HepG2 (cell line): ENCODE measurements around the gene TBCD. TPM values are rescaled to one million over a fixed set of nuclear protein-coding genes. Genes with fewer than 3 reads are reported as not detected.

Experiments used
- ATAC-seq: fragments of 200-7000 bp; cut with Tn5 transposase; 3 replicates; pipeline ENCODE4 v1.9.1; 2020; ENCODE audit warnings: mild to moderate bottlenecking, moderate library complexity
- BruUV-seq: library from RNA; stranded (reverse); fragments of 400-500 nt; replicated peaks from 2 replicates; lab custom pipeline; 2021; lab: Mats Ljungman, UMichigan
- CTCF ChIA-PET: fragments of 300-600 bp; formaldehyde crosslinking; extraction: SDS; loops from one replicate; lab custom pipeline; 2021; ENCODE audit warnings: low total read pairs, inconsistent platforms, low intra/inter-chr PET ratio; lab: Yijun Ruan, JAX
- POLR2A ChIA-PET: fragments of 350-600 bp; sonication (Branson Sonifier 250); formaldehyde crosslinking; loops from one replicate; lab custom pipeline; 2020; ENCODE audit warnings: antibody characterized with exemption, inconsistent platforms; lab: Yijun Ruan, JAX
- DNase-seq: peaks from one replicate; pipeline ENCODE4 v3.0.0-alpha.2; 2015; ENCODE audit warnings: low spot score
- FAIRE-seq: peaks from 3 replicates; lab custom pipeline; 2011; peaks lifted over from hg19 to GRCh38; lab: Jason Lieb, UNC
- H2AFZ ChIP-seq: one replicate; pipeline ENCODE4 v1.6.1; 2011; ENCODE audit warnings: low read length, inconsistent platforms
- H3K27ac ChIP-seq: fragments of 300-600 bp; 3 replicates; pipeline ENCODE4 v1.8.0; 2011; ENCODE audit warnings: mixed run types, mild to moderate bottlenecking, mixed read lengths, low read length, inconsistent platforms; ENCODE audit not compliant: insufficient read depth; ENCODE audit errors: extremely low read length
- H3K27me3 ChIP-seq, 2 experiments: fragments of 200-600 bp in 1 of 2; 2 replicates in 1 of 2; 3 replicates in 1 of 2; pipeline versions ENCODE4 v1.6.0 to v1.8.0; 2011; ENCODE audit warnings: low read length in 2 of 2, mild to moderate bottlenecking in 2 of 2, moderate library complexity in 2 of 2, inconsistent platforms in 1 of 2; ENCODE audit not compliant: insufficient read depth in 2 of 2, control insufficient read depth in 1 of 2
- H3K36me3 ChIP-seq, 2 experiments: fragments of 200-600 bp in 1 of 2; replicated peaks in 1 of 2; 2 replicates in 1 of 2; 3 replicates in 1 of 2; pipeline versions ENCODE4 v1.5.1 to v1.8.0; 2011; ENCODE audit warnings: low read length in 2 of 2, inconsistent platforms in 1 of 2; ENCODE audit not compliant: insufficient read depth in 2 of 2, control insufficient read depth in 1 of 2
- H3K4me1 ChIP-seq: 2 replicates; pipeline ENCODE4 v1.5.1; 2012; ENCODE audit warnings: low read length, inconsistent platforms; ENCODE audit not compliant: insufficient read depth
- H3K4me2 ChIP-seq: 2 replicates; pipeline ENCODE4 v1.6.0; 2011; ENCODE audit warnings: low read depth, low read length, inconsistent platforms
- H3K4me3 ChIP-seq, 3 experiments: fragments of 200-600 bp in 1 of 3; sonication (generic), shearing (Covaris generic) in 1 of 3; replicated peaks in 1 of 3; 2 replicates each; pipeline ENCODE4 v1.5.1; 2011 to 2016; ENCODE audit warnings: low read length in 3 of 3, inconsistent platforms in 2 of 3, low read depth in 2 of 3, mild to moderate bottlenecking in 2 of 3, control low read depth in 1 of 3, mixed read lengths in 1 of 3; ENCODE audit not compliant: insufficient read depth in 1 of 3
- H3K79me2 ChIP-seq: one replicate; pipeline ENCODE4 v1.6.1; 2011; ENCODE audit warnings: low read length, inconsistent platforms; ENCODE audit not compliant: insufficient read depth
- H3K9ac ChIP-seq: 2 replicates; pipeline ENCODE4 v1.6.0; 2011; ENCODE audit warnings: mild to moderate bottlenecking, low read depth, low read length, inconsistent platforms; ENCODE audit not compliant: insufficient read depth
- H3K9me3 ChIP-seq: 2 replicates; pipeline ENCODE4 v1.5.1; 2012; ENCODE audit warnings: mild to moderate bottlenecking, low read length
- H4K20me1 ChIP-seq: 2 replicates; pipeline ENCODE4 v1.6.0; 2011; ENCODE audit warnings: inconsistent platforms, mild to moderate bottlenecking, low read length, moderate library complexity; ENCODE audit not compliant: insufficient read depth
- FOXC1 ChIP-seq: sonication (generic); formaldehyde crosslinking; IDR thresholded peaks from 2 replicates; pipeline ENCODE4 v1.8.0; 2022; ENCODE audit warnings: mild to moderate bottlenecking, missing genetic modification reagents, borderline replicate concordance
- IRF2 ChIP-seq: IDR thresholded peaks from 2 replicates; pipeline ENCODE4 v1.6.1; 2018; ENCODE audit warnings: missing genetic modification reagents, missing compliant biosample characterization
- STAG1 ChIP-seq: sonication (generic); formaldehyde crosslinking; IDR thresholded peaks from 2 replicates; pipeline ENCODE4 v1.4.0; 2020; ENCODE audit warnings: missing genetic modification reagents
- STAT5B ChIP-seq: sonication (generic); formaldehyde crosslinking; IDR thresholded peaks from 2 replicates; pipeline ENCODE4 v1.4.0; 2020; ENCODE audit warnings: missing genetic modification reagents
- THYN1 ChIP-seq: sonication (generic); formaldehyde crosslinking; IDR thresholded peaks from 2 replicates; pipeline ENCODE4 v1.8.1; 2023; ENCODE audit warnings: low read depth, mild to moderate bottlenecking, moderate library complexity, missing genetic modification reagents, borderline replicate concordance
- TRIM24 ChIP-seq: sonication (generic); formaldehyde crosslinking; IDR thresholded peaks from 2 replicates; pipeline ENCODE4 v1.8.0; 2022; ENCODE audit warnings: mild to moderate bottlenecking, missing genetic modification reagents
- ZNF180 ChIP-seq: sonication (generic); formaldehyde crosslinking; IDR thresholded peaks from 2 replicates; pipeline ENCODE4 v1.4.0; 2020; ENCODE audit warnings: low read depth, missing genetic modification reagents, borderline replicate concordance
- WGBS: methylation state at CpG from one replicate; pipeline ENCODE4 v1.1.6; 2017; ENCODE audit warnings: low lambda C conversion rate; 5-methylcytosine and 5-hydroxymethylcytosine counted together
- in situ Hi-C: cut with HindIII; loops from 2 replicates; pipeline ENCODE4 v1.10.0; 2017; ENCODE audit warnings: low pct_unique_long_range_greater_than_20kb; ENCODE audit not compliant: extremely low pct_ligation_motif_present
- intact Hi-C: fragments of 100-400 bp; cut with micrococcal nuclease; formaldehyde crosslinking; loops from one replicate; pipeline ENCODE4 v1.10.0; 2022; ENCODE audit not compliant: unreplicated experiment
- polyA plus RNA-seq, 8 experiments: library from polyadenylated mRNA; depleted of rRNA in 3 of 8; stranded (reverse) in 7 of 8; unstranded in 1 of 8; fragments of >200 nt; fragmentation: Illumina TruSeq in 4 of 8; extraction: Trizol in 4 of 8; gene quantifications; 2 replicates each; pipeline versions ENCODE4 v1.2.1 to v1.2.3, GENCODE V29; 2011 to 2016; ENCODE audit warnings: low read depth in 4 of 8, missing spikeins in 1 of 8, mixed read lengths in 1 of 8; ENCODE audit not compliant: insufficient read depth in 1 of 8
- total RNA-seq, 5 experiments: library from RNA; depleted of rRNA; stranded (reverse); fragments of >200 nt; fragmentation: Illumina TruSeq; extraction: Trizol; gene quantifications; 2 replicates each; pipeline ENCODE4 v1.2.3, GENCODE V29; 2016; ENCODE audit warnings: low read depth in 1 of 5
- TF ChIP-seq, protein P1 (sequence below): sonication (generic); formaldehyde crosslinking; IDR thresholded peaks from 2 replicates; pipeline ENCODE4 v1.4.0; 2020; ENCODE audit warnings: mild to moderate bottlenecking, missing genetic modification reagents
- TF ChIP-seq, protein P2 (sequence below): sonication (generic); formaldehyde crosslinking; IDR thresholded peaks from 2 replicates; pipeline ENCODE4 v1.9.0; 2022; ENCODE audit warnings: low read depth, missing genetic modification reagents
- TF ChIP-seq, protein P3 (sequence below): sonication (generic); formaldehyde crosslinking; conservative IDR thresholded peaks from 2 replicates; pipeline ENCODE4 v1.8.0; 2022; ENCODE audit warnings: low read depth, missing genetic modification reagents
- TF ChIP-seq, protein P4 (sequence below): sonication (generic); formaldehyde crosslinking; IDR thresholded peaks from 2 replicates; pipeline ENCODE4 v1.5.1; 2020; ENCODE audit warnings: mild to moderate bottlenecking, missing genetic modification reagents, borderline replicate concordance
- TF ChIP-seq, protein P5 (sequence below): sonication (generic); formaldehyde crosslinking; IDR thresholded peaks from 2 replicates; pipeline ENCODE4 v1.9.0; 2021; ENCODE audit warnings: missing genetic modification reagents, borderline replicate concordance

The TBCD gene
- total and polyA plus RNA-seq, 2 of the 13 experiments (the other 11 are each of a cell fraction or from before 2014, with no cell fraction given), result 33.9 to 54.8 TPM

DNA sequence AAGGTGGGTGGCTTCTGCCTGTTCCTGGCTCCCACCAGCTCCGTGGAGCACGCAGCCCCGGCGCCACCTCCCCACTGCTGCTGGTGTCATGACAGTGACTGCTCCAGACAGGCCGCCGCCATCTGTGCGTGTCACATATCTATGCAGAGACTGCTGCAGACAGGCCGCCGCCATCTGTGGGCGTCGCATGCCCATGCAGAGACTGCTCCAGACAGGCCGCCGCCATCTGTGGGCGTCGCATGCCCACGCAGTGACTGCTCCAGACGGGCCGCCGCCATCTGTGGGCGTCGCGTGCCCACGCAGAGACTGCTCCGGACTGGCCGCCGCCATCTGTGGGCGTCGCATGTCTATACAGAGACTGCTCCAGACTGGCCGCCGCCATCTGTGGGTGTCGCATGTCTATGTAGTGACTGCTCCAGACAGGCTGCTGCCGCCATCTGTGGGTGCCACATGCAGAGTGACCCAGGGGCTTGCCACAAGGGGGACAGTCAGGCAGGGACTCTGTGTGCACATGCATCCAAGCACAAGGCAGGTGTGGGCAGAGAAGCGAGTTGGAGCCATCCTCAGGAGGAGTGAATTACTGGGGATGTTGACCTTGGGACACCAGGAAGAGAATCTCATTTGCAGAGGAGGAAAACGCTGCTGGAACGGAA, 38.7 kb upstream of the TBCD start:
- CTCF ChIA-PET, result interaction anchor here (0.8 kb wide), 1 partner anchor 54 kb away, joined by 3 read pairs; no protein-coding TSS in a partner anchor
- no peak overlapping the region for H3K4me3 ChIP-seq
- intact Hi-C loops, result no loop called here
- TF ChIP-seq, protein P1, sequence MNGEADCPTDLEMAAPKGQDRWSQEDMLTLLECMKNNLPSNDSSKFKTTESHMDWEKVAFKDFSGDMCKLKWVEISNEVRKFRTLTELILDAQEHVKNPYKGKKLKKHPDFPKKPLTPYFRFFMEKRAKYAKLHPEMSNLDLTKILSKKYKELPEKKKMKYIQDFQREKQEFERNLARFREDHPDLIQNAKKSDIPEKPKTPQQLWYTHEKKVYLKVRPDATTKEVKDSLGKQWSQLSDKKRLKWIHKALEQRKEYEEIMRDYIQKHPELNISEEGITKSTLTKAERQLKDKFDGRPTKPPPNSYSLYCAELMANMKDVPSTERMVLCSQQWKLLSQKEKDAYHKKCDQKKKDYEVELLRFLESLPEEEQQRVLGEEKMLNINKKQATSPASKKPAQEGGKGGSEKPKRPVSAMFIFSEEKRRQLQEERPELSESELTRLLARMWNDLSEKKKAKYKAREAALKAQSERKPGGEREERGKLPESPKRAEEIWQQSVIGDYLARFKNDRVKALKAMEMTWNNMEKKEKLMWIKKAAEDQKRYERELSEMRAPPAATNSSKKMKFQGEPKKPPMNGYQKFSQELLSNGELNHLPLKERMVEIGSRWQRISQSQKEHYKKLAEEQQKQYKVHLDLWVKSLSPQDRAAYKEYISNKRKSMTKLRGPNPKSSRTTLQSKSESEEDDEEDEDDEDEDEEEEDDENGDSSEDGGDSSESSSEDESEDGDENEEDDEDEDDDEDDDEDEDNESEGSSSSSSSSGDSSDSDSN (CRISPR knock-in tag), result no peak
- TF ChIP-seq STAT5B (CRISPR knock-in tag), result no peak
- no peak for TF ChIP-seq TRIM24 (CRISPR knock-in tag)
- TF ChIP-seq, protein P2, sequence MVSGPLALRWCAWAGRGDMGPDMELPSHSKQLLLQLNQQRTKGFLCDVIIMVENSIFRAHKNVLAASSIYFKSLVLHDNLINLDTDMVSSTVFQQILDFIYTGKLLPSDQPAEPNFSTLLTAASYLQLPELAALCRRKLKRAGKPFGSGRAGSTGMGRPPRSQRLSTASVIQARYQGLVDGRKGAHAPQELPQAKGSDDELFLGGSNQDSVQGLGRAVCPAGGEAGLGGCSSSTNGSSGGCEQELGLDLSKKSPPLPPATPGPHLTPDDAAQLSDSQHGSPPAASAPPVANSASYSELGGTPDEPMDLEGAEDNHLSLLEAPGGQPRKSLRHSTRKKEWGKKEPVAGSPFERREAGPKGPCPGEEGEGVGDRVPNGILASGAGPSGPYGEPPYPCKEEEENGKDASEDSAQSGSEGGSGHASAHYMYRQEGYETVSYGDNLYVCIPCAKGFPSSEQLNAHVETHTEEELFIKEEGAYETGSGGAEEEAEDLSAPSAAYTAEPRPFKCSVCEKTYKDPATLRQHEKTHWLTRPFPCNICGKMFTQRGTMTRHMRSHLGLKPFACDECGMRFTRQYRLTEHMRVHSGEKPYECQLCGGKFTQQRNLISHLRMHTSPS (CRISPR knock-in tag), result no peak
- TF ChIP-seq, protein P3, sequence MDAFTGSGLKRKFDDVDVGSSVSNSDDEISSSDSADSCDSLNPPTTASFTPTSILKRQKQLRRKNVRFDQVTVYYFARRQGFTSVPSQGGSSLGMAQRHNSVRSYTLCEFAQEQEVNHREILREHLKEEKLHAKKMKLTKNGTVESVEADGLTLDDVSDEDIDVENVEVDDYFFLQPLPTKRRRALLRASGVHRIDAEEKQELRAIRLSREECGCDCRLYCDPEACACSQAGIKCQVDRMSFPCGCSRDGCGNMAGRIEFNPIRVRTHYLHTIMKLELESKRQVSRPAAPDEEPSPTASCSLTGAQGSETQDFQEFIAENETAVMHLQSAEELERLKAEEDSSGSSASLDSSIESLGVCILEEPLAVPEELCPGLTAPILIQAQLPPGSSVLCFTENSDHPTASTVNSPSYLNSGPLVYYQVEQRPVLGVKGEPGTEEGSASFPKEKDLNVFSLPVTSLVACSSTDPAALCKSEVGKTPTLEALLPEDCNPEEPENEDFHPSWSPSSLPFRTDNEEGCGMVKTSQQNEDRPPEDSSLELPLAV (CRISPR knock-in tag), result no peak
- no peak for TF ChIP-seq ZNF180 (CRISPR knock-in tag)
- TF ChIP-seq IRF2, result no peak
- TF ChIP-seq, protein P4, sequence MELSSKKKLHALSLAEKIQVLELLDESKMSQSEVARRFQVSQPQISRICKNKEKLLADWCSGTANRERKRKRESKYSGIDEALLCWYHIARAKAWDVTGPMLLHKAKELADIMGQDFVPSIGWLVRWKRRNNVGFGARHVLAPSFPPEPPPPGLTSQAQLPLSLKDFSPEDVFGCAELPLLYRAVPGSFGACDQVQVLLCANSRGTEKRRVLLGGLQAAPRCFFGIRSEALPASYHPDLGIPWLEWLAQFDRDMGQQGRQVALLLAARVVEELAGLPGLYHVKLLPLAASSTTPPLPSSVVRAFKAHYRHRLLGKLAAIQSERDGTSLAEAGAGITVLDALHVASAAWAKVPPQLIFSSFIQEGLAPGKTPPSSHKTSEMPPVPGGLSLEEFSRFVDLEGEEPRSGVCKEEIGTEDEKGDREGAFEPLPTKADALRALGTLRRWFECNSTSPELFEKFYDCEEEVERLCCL (CRISPR knock-in tag), result no peak
- TF ChIP-seq, protein P5, sequence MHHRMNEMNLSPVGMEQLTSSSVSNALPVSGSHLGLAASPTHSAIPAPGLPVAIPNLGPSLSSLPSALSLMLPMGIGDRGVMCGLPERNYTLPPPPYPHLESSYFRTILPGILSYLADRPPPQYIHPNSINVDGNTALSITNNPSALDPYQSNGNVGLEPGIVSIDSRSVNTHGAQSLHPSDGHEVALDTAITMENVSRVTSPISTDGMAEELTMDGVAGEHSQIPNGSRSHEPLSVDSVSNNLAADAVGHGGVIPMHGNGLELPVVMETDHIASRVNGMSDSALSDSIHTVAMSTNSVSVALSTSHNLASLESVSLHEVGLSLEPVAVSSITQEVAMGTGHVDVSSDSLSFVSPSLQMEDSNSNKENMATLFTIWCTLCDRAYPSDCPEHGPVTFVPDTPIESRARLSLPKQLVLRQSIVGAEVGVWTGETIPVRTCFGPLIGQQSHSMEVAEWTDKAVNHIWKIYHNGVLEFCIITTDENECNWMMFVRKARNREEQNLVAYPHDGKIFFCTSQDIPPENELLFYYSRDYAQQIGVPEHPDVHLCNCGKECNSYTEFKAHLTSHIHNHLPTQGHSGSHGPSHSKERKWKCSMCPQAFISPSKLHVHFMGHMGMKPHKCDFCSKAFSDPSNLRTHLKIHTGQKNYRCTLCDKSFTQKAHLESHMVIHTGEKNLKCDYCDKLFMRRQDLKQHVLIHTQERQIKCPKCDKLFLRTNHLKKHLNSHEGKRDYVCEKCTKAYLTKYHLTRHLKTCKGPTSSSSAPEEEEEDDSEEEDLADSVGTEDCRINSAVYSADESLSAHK (CRISPR knock-in tag), result no peak
- no peak for TF ChIP-seq FOXC1 (CRISPR knock-in tag)
- TF ChIP-seq STAG1 (CRISPR knock-in tag), result peak; percentile 19; the same call in 1 of the 2 replicates
- no peak for TF ChIP-seq THYN1 (CRISPR knock-in tag)

More for the DNA sequence above, 38.7 kb upstream of the TBCD start:
- POLR2A ChIA-PET, result interaction anchor here (1.1 to 2.1 kb wide), 2 partner anchors 25 to 28 kb away, joined by 3 to 9 read pairs; no protein-coding TSS in a partner anchor
- FAIRE-seq (no peak), ATAC-seq (no peak), DNase-seq (no peak)
- Histone ChIP-seq H3K36me3 (no peaks in the 10 kb centered on the region), H2AFZ (no peak overlapping the region), H3K79me2 (peaks cover 11% of the 10 kb centered on the region), H3K4me1 (peaks cover 70% of the 10 kb centered on the region), H3K9me3 (no peaks in the 10 kb centered on the region), H3K27ac (no peak overlapping the region), H3K9ac (no peak overlapping the region), H3K27me3 (peaks cover 5 to 12% of the 10 kb centered on the region in 2 experiments; a peak in 3 of 5 replicates), H4K20me1 (no peaks in the 10 kb centered on the region), H3K4me2 (no peak overlapping the region)
- WGBS, result 85% methylated on average over 35 of the region's 35 CpGs
- in situ Hi-C loops, result no loop called here
- no TSS peak for BruUV-seq
